Activated B cell treated with CpG ODN at 0.5 μM for 24 hours (primary cell): Measurements from ENCODE around the gene PFKFB4. TPM values are rescaled to one million over a fixed set of nuclear protein-coding genes. Genes with fewer than 3 reads are reported as not detected.

Source experiments
- ATAC-seq: fragments of 200-7000 bp; cut with Tn5 transposase; one replicate; pipeline ENCODE4 v1.10.0; 2021; ENCODE audit warnings: low read depth, mild to moderate bottlenecking, moderate library complexity
- CTCF ChIA-PET: fragments of 350-600 bp; sonication (Branson Sonifier 250); formaldehyde crosslinking; loops from one replicate; lab custom pipeline; 2021; ENCODE audit warnings: antibody characterized with exemption; lab: Charles Lee
- POLR2A ChIA-PET: fragments of 350-600 bp; sonication (Branson Sonifier 250); formaldehyde crosslinking; loops from one replicate; lab custom pipeline; 2021; ENCODE audit warnings: antibody characterized with exemption; lab: Charles Lee
- DNase-seq: peaks from one replicate; pipeline ENCODE4 v3.0.0; 2022
- H3K27ac Mint-ChIP-seq: one replicate; pipeline ENCODE4 v1.8.0; 2020; ENCODE audit warnings: mixed read lengths
- H3K27me3 Mint-ChIP-seq: one replicate; pipeline ENCODE4 v1.8.0; 2021; ENCODE audit warnings: mixed read lengths
- H3K36me3 Mint-ChIP-seq: one replicate; pipeline ENCODE4 v1.8.0; 2021; ENCODE audit warnings: low read depth, mixed read lengths
- H3K4me1 Mint-ChIP-seq: one replicate; pipeline ENCODE4 v1.8.0; 2021; ENCODE audit warnings: mixed read lengths
- H3K4me3 Mint-ChIP-seq: one replicate; pipeline ENCODE4 v1.8.0; 2020; ENCODE audit warnings: mild to moderate bottlenecking, mixed read lengths
- H3K9me3 Mint-ChIP-seq: one replicate; pipeline ENCODE4 v1.8.0; 2020; ENCODE audit warnings: mixed read lengths
- CTCF ChIP-seq: fragments of 200-600 bp; IDR thresholded peaks from one replicate; pipeline ENCODE4 v1.8.0; 2022; ENCODE audit warnings: antibody characterized with exemption, mild to moderate bottlenecking
- intact Hi-C: fragments of 100-400 bp; cut with micrococcal nuclease; formaldehyde crosslinking; loops from one replicate; pipeline ENCODE4 v1.15.1; 2024
- total RNA-seq: library from RNA; stranded (reverse); gene quantifications from 2 replicates; pipeline ENCODE4 v1.2.3, GENCODE V29; 2022

The PFKFB4 gene
- total RNA-seq, 1 donor from 2014 or later = 3.2 TPM

GRCh38 chr3:48472923-48473616 is 83.5 kb downstream of the PFKFB4 start:
- no peak for TF ChIP-seq CTCF
- Mint-ChIP-seq H3K4me1 (peaks cover 79% of the 10 kb centered on the region), H3K9me3 (no peaks in the 10 kb centered on the region), H3K36me3 (peaks cover 25% of the 10 kb centered on the region), H3K4me3 (peak overlapping the region; percentile 89), H3K27ac (peak overlapping the region; percentile 99), H3K27me3 (no peaks in the 10 kb centered on the region)
- intact Hi-C loops = loop anchor here (1.0 kb wide), 3 partner anchors 8 to 232 kb away; partner anchors contain the start of genes CCDC51, TMA7 and ZNF589
- ATAC-seq (peak; percentile 89), DNase-seq (peak; percentile 84)
- ChIA-PET POLR2A (interaction anchor here (0.5 to 2.8 kb wide), 17 partner anchors 9 to 1764 kb away, joined by 3 to 29 read pairs (median 6); partner anchors contain the start of genes ATRIP, CCDC51, IP6K2 and NME6), CTCF (interaction anchor here (0.8 to 3.5 kb wide), 7 partner anchors 22 to 37 kb away, joined by 3 to 19 read pairs (median 6); partner anchors contain the start of genes CCDC51 and TMA7)

- ATAC-seq = peak; percentile 38
- H3K36me3 Mint-ChIP-seq = peaks cover 30% of the 10 kb centered on the region
- no peak for DNase-seq
Observed at GRCh38 chr3:48472673-48472922, 84.0 kb downstream of the PFKFB4 start.

GRCh38 chr3:48470286-48470685 is 86.3 kb downstream of the PFKFB4 start:
- peaks cover 81% of the 10 kb centered on the region for H3K4me1 Mint-ChIP-seq
- no peak for TF ChIP-seq CTCF
- H3K27me3 Mint-ChIP-seq = no peaks in the 10 kb centered on the region
- DNase-seq = no peak
- ChIA-PET CTCF (interaction anchor here (0.8 to 1.2 kb wide), 2 partner anchors 34 to 37 kb away, joined by 4 to 6 read pairs; no protein-coding TSS in a partner anchor), POLR2A (interaction anchor here (1.0 to 1.5 kb wide), 4 partner anchors 9 to 34 kb away, joined by 3 to 5 read pairs (median 4); partner anchors contain the start of genes CCDC51 and TMA7)
- H3K9me3 Mint-ChIP-seq = no peaks in the 10 kb centered on the region
- H3K36me3 Mint-ChIP-seq = peaks cover 41% of the 10 kb centered on the region
- intact Hi-C loops = no loop called here
- H3K27ac Mint-ChIP-seq = peak overlapping the region; percentile 83
- ATAC-seq = no peak
- H3K4me3 Mint-ChIP-seq = peak overlapping the region; percentile 58

More at GRCh38 chr3:48472673-48472922, 84.0 kb downstream of the PFKFB4 start:
- ChIA-PET CTCF (interaction anchor here (0.8 to 3.5 kb wide), 6 partner anchors 21 to 36 kb away, joined by 3 to 19 read pairs (median 6); partner anchors contain the start of genes CCDC51 and TMA7), POLR2A (interaction anchor here (0.6 to 2.8 kb wide), 14 partner anchors 8 to 244 kb away, joined by 3 to 29 read pairs (median 6); partner anchors contain the start of genes ATRIP, CCDC51, IP6K2 and NME6)
- peak overlapping the region; percentile 89 for H3K4me3 Mint-ChIP-seq
- TF ChIP-seq CTCF = no peak
- H3K9me3 Mint-ChIP-seq = no peaks in the 10 kb centered on the region
- no peaks in the 10 kb centered on the region for H3K27me3 Mint-ChIP-seq
- intact Hi-C loops = no loop called here
- peaks cover 79% of the 10 kb centered on the region for H3K4me1 Mint-ChIP-seq
- peak overlapping the region; percentile 99 for H3K27ac Mint-ChIP-seq

GRCh38 chr3:48469046-48469915 is 87.3 kb downstream of the PFKFB4 start:
- H3K9me3 Mint-ChIP-seq = no peaks in the 10 kb centered on the region
- ChIA-PET POLR2A (interaction anchor here (0.5 to 1.2 kb wide), 4 partner anchors 22 to 947 kb away, joined by 3 read pairs; partner anchors contain the start of gene CCDC51), CTCF (interaction anchor here (0.8 to 1.2 kb wide), 2 partner anchors 33 to 38 kb away, joined by 4 to 6 read pairs; no protein-coding TSS in a partner anchor)
- H3K4me3 Mint-ChIP-seq = peak overlapping the region; percentile 61
- no peaks in the 10 kb centered on the region for H3K27me3 Mint-ChIP-seq
- no peak for TF ChIP-seq CTCF
- DNase-seq (no peak), ATAC-seq (no peak)
- intact Hi-C loops = no loop called here
- H3K4me1 Mint-ChIP-seq = peaks cover 77% of the 10 kb centered on the region
- H3K36me3 Mint-ChIP-seq = peaks cover 41% of the 10 kb centered on the region
- peak overlapping the region; percentile 83 for H3K27ac Mint-ChIP-seq
